Activated naive CD4-positive, alpha-beta T cell treated with Interleukin-2 at 50 U/mL for 16 hours (primary cell): ENCODE measurements around the gene BID.
"Not testable (repeated sequence)": the region's sequence is repeated elsewhere in the genome, so short reads cannot be mapped to it uniquely, and the experiment has no call there.

Source experiments
- DNase-seq: peaks from one replicate; pipeline ENCODE4 v3.0.0-alpha.2; 2020

BID gene

GRCh38 chr22:17698276-17698675 lies 76.0 kb downstream of the BID start:
- DNase-seq: not testable (repeated sequence)

- not testable (repeated sequence) for DNase-seq
These were observed 77.1 kb downstream of the BID start for GRCh38 chr22:17697196-17697595.

GRCh38 chr22:17695986-17696385 lies 78.3 kb downstream of the BID start:
- DNase-seq: no peak

GRCh38 chr22:17694752-17695151 lies 79.5 kb downstream of the BID start:
- DNase-seq: no peak

- no peak for DNase-seq
These were observed 80.1 kb downstream of the BID start for GRCh38 chr22:17694193-17694592.

- DNase-seq: no peak
These were observed 81.4 kb downstream of the BID start for GRCh38 chr22:17692841-17693240.

GRCh38 chr22:17684245-17684644 lies 90.0 kb downstream of the BID start:
- no peak for DNase-seq
